CD4-positive, alpha-beta T cell treated with Interferon gamma for 1 hour (primary cell): Measurements from ENCODE around the gene CD300LD.

Source experiments
- DNase-seq: peaks from one replicate; pipeline ENCODE4 v3.0.0-alpha.2; 2020

The CD300LD gene

DNA sequence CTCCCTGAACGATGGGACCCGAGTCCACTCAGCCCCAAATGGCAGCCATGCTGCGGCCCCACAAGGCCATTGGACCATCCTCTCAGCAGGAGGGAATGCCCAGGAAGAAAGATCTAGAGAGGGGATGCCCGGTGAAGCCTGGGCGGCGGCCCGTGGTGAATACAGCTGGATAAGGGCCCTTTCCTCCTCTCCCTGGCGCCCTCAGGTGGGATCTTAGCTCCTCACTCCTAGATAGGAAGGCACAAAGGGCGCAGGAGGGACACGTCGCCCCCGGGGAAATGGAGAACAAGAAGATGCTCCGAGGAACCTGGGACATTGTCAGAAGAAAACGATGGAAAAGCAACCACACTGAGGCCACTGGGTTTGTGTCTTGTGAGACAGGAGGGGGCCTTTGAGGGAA lies 48.7 kb downstream of the CD300LD start:
- DNase-seq: no peak

- DNase-seq: no peak
Observed at GRCh38 chr17:74542727-74543383, 49.2 kb downstream of the CD300LD start.

DNA sequence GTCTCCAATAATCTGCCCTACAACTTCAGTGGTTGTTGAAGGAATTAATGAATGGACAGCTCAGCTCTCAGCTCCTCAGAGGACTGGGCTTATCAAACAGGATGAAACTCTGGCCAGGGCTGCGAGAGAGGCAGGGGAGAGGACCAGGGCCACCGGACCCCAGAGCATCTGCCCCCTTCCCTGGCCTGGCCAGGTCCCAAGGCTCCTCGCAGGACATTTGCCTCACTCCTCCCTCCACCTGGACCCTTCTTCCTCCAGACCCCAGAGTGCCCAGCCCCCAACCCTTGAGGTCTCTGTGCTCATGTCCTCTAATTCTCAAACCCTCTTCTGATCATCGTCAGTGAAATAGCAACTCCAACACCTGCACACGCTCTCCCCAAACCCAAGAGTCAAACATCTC lies 49.9 kb downstream of the CD300LD start:
- DNase-seq: no peak

DNA sequence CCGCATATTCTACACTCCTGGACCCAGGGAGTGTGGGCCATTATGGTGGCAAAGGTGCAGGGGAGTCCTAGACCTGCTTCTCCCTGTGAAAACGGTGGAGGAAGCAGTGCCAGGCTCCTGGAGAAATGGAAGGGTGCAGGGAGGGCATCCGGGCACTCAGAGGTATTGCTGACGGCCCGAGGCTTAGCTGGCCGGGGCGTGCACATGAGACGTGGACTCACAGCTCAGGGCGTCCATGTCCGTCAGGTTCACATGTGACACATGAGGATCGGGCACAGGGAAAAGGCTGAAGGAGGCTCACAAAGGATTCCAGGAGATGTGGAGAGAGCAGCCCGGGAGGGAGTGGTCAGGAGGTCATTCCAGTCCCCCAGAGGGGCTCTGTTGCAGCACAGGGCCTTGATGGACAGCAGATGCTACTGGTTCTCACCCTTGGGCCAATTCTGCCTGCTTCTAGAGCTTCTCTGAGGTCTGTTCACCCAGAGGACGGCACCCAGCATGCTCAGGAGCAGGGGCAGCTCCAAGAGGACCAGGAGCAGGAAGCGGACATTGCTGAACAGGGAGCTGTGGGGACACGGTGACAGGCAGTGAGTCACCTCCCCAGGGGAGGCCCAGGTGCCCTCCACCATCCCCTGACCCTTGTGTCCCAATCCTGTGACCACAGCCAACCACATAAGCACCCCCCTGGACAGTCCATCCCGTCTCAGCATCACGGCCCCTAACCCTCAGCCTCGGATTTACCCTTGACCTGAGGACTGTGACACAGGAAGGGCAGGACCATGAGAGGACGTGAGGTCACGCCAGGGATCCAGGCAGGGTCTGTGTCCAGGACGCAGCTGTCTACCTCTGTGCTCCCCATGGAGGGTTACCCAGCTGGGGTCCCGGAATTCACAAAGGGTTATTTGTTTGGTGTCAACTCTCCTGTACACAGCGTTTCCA lies 50.6 kb downstream of the CD300LD start:
- DNase-seq: no peak

GRCh38 chr17:74539281-74539820 lies 52.7 kb downstream of the CD300LD start:
- DNase-seq: no peak

DNA sequence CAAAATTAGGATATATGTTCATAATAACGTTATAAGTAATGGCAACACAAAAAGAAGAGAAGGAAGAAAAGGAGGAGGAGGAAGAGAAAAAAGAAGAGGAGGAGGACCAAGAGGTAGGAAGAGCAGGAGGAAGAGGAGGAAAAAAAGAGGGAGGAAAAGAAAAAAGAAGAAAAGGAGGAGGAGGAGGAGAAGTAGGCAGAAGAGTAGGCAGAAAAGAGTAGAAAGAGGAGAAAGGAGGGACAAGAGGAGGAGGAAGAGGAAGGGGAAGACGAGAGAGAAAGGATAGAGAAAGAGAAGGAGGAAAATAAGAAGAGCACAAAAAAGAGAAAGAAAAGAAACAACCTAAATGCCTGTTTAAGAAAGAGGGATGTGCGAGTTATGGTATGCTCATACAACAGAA lies 55.2 kb downstream of the CD300LD start:
- no peak for DNase-seq

DNA sequence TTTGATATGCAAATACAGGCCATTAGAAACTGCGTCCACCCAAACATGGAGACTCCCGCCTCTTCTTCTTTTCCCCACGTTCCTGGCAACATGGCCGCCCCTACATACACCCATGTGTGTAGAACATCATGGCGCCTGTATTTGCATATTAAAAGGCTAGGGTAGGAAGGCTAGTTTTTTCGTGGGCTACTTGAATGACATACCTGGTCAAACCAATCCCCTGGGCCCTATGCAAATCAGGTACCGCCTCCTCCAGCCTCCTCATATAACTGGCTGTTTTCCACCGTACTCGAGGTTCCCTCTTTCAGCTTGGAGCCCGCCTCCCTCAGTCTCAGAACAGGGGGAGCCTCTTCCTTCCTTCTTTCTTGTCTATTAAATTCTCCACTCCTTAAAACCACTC lies 60.0 kb downstream of the CD300LD start:
- DNase-seq: peak; percentile 79

GRCh38 chr17:74531231-74531761 lies 60.8 kb downstream of the CD300LD start, which contains the start of gene CD300LB:
CD300LB (minus strand) TSS chr17:74531475; CDS start chr17:74531350, 125 bp downstream.
- no peak for DNase-seq

- no peak for DNase-seq
Observed at GRCh38 chr17:74530831-74531150, 61.3 kb downstream of the CD300LD start.
